ENCODE results near the gene CNKSR3.

The CNKSR3 gene

GRCh38 chr6:154536255-154536654 is 25.8 kb upstream of the CNKSR3 start:
- TF ChIP-seq TAF1 (IDR thresholded peaks at IDR 0.05; ENCODE audit: borderline replicate concordance, insufficient read depth, low read length), result no peak
- TF ChIP-seq POLR2AphosphoS5 (IDR thresholded peaks at IDR 0.05; ENCODE audit: low read depth, low read length), result no peak
- TF ChIP-seq SIN3A (IDR thresholded peaks at IDR 0.05; ENCODE audit: borderline replicate concordance, insufficient read depth, low read length), result no peak
- TF ChIP-seq, protein P1, sequence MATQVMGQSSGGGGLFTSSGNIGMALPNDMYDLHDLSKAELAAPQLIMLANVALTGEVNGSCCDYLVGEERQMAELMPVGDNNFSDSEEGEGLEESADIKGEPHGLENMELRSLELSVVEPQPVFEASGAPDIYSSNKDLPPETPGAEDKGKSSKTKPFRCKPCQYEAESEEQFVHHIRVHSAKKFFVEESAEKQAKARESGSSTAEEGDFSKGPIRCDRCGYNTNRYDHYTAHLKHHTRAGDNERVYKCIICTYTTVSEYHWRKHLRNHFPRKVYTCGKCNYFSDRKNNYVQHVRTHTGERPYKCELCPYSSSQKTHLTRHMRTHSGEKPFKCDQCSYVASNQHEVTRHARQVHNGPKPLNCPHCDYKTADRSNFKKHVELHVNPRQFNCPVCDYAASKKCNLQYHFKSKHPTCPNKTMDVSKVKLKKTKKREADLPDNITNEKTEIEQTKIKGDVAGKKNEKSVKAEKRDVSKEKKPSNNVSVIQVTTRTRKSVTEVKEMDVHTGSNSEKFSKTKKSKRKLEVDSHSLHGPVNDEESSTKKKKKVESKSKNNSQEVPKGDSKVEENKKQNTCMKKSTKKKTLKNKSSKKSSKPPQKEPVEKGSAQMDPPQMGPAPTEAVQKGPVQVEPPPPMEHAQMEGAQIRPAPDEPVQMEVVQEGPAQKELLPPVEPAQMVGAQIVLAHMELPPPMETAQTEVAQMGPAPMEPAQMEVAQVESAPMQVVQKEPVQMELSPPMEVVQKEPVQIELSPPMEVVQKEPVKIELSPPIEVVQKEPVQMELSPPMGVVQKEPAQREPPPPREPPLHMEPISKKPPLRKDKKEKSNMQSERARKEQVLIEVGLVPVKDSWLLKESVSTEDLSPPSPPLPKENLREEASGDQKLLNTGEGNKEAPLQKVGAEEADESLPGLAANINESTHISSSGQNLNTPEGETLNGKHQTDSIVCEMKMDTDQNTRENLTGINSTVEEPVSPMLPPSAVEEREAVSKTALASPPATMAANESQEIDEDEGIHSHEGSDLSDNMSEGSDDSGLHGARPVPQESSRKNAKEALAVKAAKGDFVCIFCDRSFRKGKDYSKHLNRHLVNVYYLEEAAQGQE (IDR thresholded peaks at IDR 0.05; ENCODE audit: insufficient read depth in 1 of 2, low read depth in 2 of 2, low read length in 2 of 2), result no peak
- TF ChIP-seq FOXP2 (optimal IDR thresholded peaks at IDR 0.05; ENCODE audit: borderline replicate concordance, extremely low read depth, extremely low read length, insufficient read depth), result no peak

DNA sequence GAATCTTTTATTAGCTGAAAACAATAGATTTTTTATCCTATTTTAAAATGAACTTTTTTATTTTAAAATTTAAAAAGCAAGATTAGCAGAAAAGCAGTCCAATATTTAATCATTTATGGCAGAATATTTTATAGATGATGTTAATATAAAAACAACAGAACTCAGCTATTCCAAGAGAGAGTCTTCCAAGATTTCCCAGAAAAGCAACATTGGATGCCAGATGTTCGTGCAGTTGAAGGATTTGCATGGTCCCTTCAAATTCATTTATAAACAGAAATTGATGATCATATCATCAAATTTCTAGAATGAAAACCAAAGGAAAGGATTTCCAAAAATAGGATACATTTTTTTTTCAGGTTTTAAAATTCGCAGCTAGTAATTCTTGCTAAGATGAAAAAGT is 25.4 kb upstream of the CNKSR3 start:
- TF ChIP-seq, protein P1 (IDR thresholded peaks at IDR 0.05; ENCODE audit: insufficient read depth in 1 of 2, low read depth in 2 of 2, low read length in 2 of 2), result no peak
- TF ChIP-seq FOXP2 (optimal IDR thresholded peaks at IDR 0.05; ENCODE audit: borderline replicate concordance, extremely low read depth, extremely low read length, insufficient read depth) (no peak), SIN3A (IDR thresholded peaks at IDR 0.05; ENCODE audit: borderline replicate concordance, insufficient read depth, low read length) (no peak), TAF1 (IDR thresholded peaks at IDR 0.05; ENCODE audit: borderline replicate concordance, insufficient read depth, low read length) (no peak), POLR2AphosphoS5 (IDR thresholded peaks at IDR 0.05; ENCODE audit: low read depth, low read length) (no peak)

DNA sequence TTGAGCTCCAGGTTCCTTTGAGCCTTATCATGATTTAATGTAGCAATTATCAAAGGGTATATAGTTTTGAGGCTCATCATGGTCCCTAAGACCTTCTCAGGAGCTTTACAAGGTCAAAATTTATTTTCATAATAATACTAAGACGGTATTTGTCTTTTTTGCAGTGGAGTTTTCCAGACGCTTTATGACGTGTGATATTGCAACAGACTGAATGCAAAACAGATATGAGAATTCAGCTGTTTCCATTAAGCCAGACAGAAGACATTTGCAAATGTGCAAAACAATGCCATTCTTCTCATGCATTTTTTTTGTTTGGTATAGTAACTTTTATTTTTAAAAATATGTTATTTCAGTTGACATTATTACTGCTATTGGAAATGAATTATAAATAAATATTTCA is 24.7 kb upstream of the CNKSR3 start:
- TF ChIP-seq, protein P1 (IDR thresholded peaks at IDR 0.05; ENCODE audit: insufficient read depth in 1 of 2, low read depth in 2 of 2, low read length in 2 of 2), result no peak
- TF ChIP-seq TAF1 (IDR thresholded peaks at IDR 0.05; ENCODE audit: borderline replicate concordance, insufficient read depth, low read length) (no peak), SIN3A (IDR thresholded peaks at IDR 0.05; ENCODE audit: borderline replicate concordance, insufficient read depth, low read length) (no peak), FOXP2 (optimal IDR thresholded peaks at IDR 0.05; ENCODE audit: borderline replicate concordance, extremely low read depth, extremely low read length, insufficient read depth) (no peak)

GRCh38 chr6:154534531-154534930 is 24.0 kb upstream of the CNKSR3 start:
- TF ChIP-seq POLR2AphosphoS5 (IDR thresholded peaks at IDR 0.05; ENCODE audit: low read depth, low read length) (no peak), FOXP2 (optimal IDR thresholded peaks at IDR 0.05; ENCODE audit: borderline replicate concordance, extremely low read depth, extremely low read length, insufficient read depth) (no peak), TAF1 (IDR thresholded peaks at IDR 0.05; ENCODE audit: borderline replicate concordance, insufficient read depth, low read length) (no peak), SIN3A (IDR thresholded peaks at IDR 0.05; ENCODE audit: borderline replicate concordance, insufficient read depth, low read length) (no peak)
- TF ChIP-seq, protein P1 (IDR thresholded peaks at IDR 0.05; ENCODE audit: insufficient read depth in 1 of 2, low read depth in 2 of 2, low read length in 2 of 2), result no peak

- TF ChIP-seq SIN3A (IDR thresholded peaks at IDR 0.05; ENCODE audit: borderline replicate concordance, insufficient read depth, low read length) (no peak), TAF1 (IDR thresholded peaks at IDR 0.05; ENCODE audit: borderline replicate concordance, insufficient read depth, low read length) (no peak), FOXP2 (optimal IDR thresholded peaks at IDR 0.05; ENCODE audit: borderline replicate concordance, extremely low read depth, extremely low read length, insufficient read depth) (no peak), POLR2AphosphoS5 (IDR thresholded peaks at IDR 0.05; ENCODE audit: low read depth, low read length) (no peak)
- TF ChIP-seq, protein P1 (IDR thresholded peaks at IDR 0.05; ENCODE audit: insufficient read depth in 1 of 2, low read depth in 2 of 2, low read length in 2 of 2), result no peak
Observed at GRCh38 chr6:154532426-154532825, 21.9 kb upstream of the CNKSR3 start.

Measured in PFSK-1 (cell line).